Lower leg skin (tissue), 3 donors: ENCODE data around the gene F2RL1.

Experiments
- CTCF ChIP-seq, 3 donors: fragments of 450-650 bp; IDR thresholded peaks; one replicate each; pipeline ENCODE4 v1.5.1; 2016; ENCODE audit warnings: antibody characterized with exemption in 3 of 3, mild to moderate bottlenecking in 3 of 3, moderate library complexity in 2 of 3
- POLR2A ChIP-seq, 2 donors: fragments of 450-650 bp; IDR thresholded peaks; one replicate each; pipeline ENCODE4 v1.6.1; 2016 to 2017; ENCODE audit warnings: antibody characterized with exemption in 2 of 2, mild to moderate bottlenecking in 1 of 2, moderate library complexity in 1 of 2

DNA sequence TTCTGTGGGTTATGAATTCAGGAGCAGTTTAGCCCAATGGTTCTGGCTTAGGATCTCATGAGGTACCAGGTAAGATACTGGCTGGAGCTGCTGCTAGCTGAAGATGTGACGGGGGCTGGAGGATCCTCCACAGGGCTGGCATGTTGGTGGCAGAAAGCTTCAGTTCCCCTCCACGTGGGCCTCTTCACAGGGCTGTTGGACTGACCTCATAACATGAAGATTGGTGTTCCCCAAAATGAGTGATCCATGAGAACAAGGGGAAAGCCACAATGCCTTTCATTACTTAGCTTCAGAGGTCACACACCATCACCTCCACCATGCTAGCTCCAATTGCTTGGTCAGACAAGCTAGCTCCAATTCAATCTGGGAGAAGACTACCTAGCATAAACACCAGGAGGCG lies 22.5 kb downstream of the F2RL1 start:
- TF ChIP-seq CTCF (IDR thresholded peaks at IDR 0.05) (no peak), POLR2A (IDR thresholded peaks at IDR 0.05) (no peak)
